Erythroblast (primary cell): ENCODE measurements around the gene FNTB.

Experiments
- GATA1 ChIP-seq: IDR thresholded peaks from 2 replicates; pipeline ENCODE4 v1.6.1; 2011; ENCODE audit warnings: low read depth, mild to moderate bottlenecking, control low read depth, low read length, moderate library complexity
- POLR2A ChIP-seq: IDR thresholded peaks from 2 replicates; pipeline ENCODE4 v1.6.1; 2011; ENCODE audit warnings: mild to moderate bottlenecking, low read length

GRCh38 chr14:65096323-65097089, 109.8 kb downstream of the FNTB start:
- TF ChIP-seq POLR2A: no peak
- TF ChIP-seq GATA1: no peak
